Lung microvascular endothelial cell (primary cell): ENCODE measurements around the gene AOC3. TPM values are rescaled to one million over a fixed set of nuclear protein-coding genes. Genes with fewer than 3 reads are reported as not detected.
"Not testable (repeated sequence)": the region's sequence is repeated elsewhere in the genome, so short reads cannot be mapped to it uniquely, and the experiment has no call there.

Source experiments
- DNase-seq, 2 donors: peaks; one replicate each; pipeline versions ENCODE4 v3.0.0 to v3.0.0-alpha.2; 2010; ENCODE audit warnings: low read depth in 2 of 2
- total RNA-seq: library from RNA; depleted of rRNA; stranded (reverse); fragments of >200 nt; gene quantifications from 2 replicates; pipeline ENCODE4 v1.2.1, GENCODE V29; 2014

The AOC3 gene
- total RNA-seq, 1 donor from 2014 or later = 0.20 TPM

GRCh38 chr17:42844761-42845555, 6.0 kb upstream of the AOC3 start:
- DNase-seq = no peak

GRCh38 chr17:42845556-42845917, 5.5 kb upstream of the AOC3 start:
- no peak for DNase-seq

GRCh38 chr17:42845918-42846593, 4.9 kb upstream of the AOC3 start:
- no peak for DNase-seq

- no peak for DNase-seq
These were observed 4.3 kb upstream of the AOC3 start for GRCh38 chr17:42846594-42847280.

GRCh38 chr17:42848093-42848492, 2.9 kb upstream of the AOC3 start:
- DNase-seq = no peak

GRCh38 chr17:42849031-42849430, 2.0 kb upstream of the AOC3 start:
- no peak for DNase-seq

GRCh38 chr17:42849451-42850181, 1.4 kb upstream of the AOC3 start:
- DNase-seq = no peak

GRCh38 chr17:42851371-42852240, 607 bp downstream of the AOC3 start:
- not testable (repeated sequence) for DNase-seq

GRCh38 chr17:42852351-42852750, 1.4 kb downstream of the AOC3 start:
- DNase-seq = no peak

- no peak for DNase-seq
These were observed 2.0 kb downstream of the AOC3 start for GRCh38 chr17:42853004-42853403.

GRCh38 chr17:42853597-42853967, 2.6 kb downstream of the AOC3 start:
- DNase-seq = no peak

GRCh38 chr17:42853968-42854790, 3.2 kb downstream of the AOC3 start:
- DNase-seq = no peak

GRCh38 chr17:42855048-42855596, 4.1 kb downstream of the AOC3 start:
- DNase-seq = no peak

GRCh38 chr17:42856093-42856492, 5.1 kb downstream of the AOC3 start:
- not testable (repeated sequence) for DNase-seq

- not testable (repeated sequence) for DNase-seq
These were observed 5.5 kb downstream of the AOC3 start for GRCh38 chr17:42856516-42856915.

- DNase-seq = no peak
These were observed 6.4 kb downstream of the AOC3 start for GRCh38 chr17:42857389-42857788.

- no peak for DNase-seq
These were observed 14.7 kb downstream of the AOC3 start for GRCh38 chr17:42865638-42866094.

- DNase-seq = no peak
These were observed 15.2 kb downstream of the AOC3 start for GRCh38 chr17:42866216-42866615.
